HCT116 (cell line): ENCODE data around the gene DCP2. TPM values are rescaled to one million over a fixed set of nuclear protein-coding genes. Genes with fewer than 3 reads are reported as not detected.

Source experiments
- ATAC-seq: fragments of 200-7000 bp; cut with Tn5 transposase; 2 replicates; pipeline ENCODE4 v1.9.1; 2020; ENCODE audit warnings: mild to moderate bottlenecking, moderate library complexity
- BruUV-seq: library from RNA; stranded (reverse); fragments of 400-500 nt; replicated peaks from 2 replicates; lab custom pipeline; 2021; lab: Mats Ljungman, UMichigan
- CTCF ChIA-PET: fragments of 300-600 bp; sonication (Branson Sonifier 250); formaldehyde crosslinking; loops from one replicate; lab custom pipeline; 2021; ENCODE audit warnings: antibody characterized with exemption; lab: Charles Lee
- POLR2A ChIA-PET: fragments of 300-600, 350-600 bp; sonication (Branson Sonifier 250); formaldehyde crosslinking; loops from one replicate; lab custom pipeline; 2021; ENCODE audit warnings: antibody characterized with exemption; lab: Charles Lee
- RAD21 ChIA-PET, 2 experiments: fragments of 300-600 bp; sonication (Branson Sonifier 250); formaldehyde crosslinking; loops; one replicate each; lab custom pipeline; 2023; ENCODE audit warnings: low total read pairs in 2 of 2; ENCODE audit not compliant: uncharacterized antibody in 2 of 2, unreplicated experiment in 2 of 2, low non-redundant PET in 1 of 2; lab: Charles Lee
- DNase-seq: peaks from one replicate; pipeline ENCODE4 v3.0.0-alpha.2; 2010; ENCODE audit warnings: low read depth, low spot score
- H2AFZ ChIP-seq: fragments of 200-600 bp; shearing (Covaris generic), sonication (generic); 2 replicates; pipeline ENCODE4 v1.6.1; 2017; ENCODE audit warnings: low read depth, mixed run types, mixed read lengths, antibody characterized with exemption, low read length; ENCODE audit not compliant: poor library complexity, severe bottlenecking
- H3K27ac ChIP-seq: 2 replicates; pipeline ENCODE4 v1.5.1; 2012; ENCODE audit warnings: low read depth, low read length
- H3K27me3 ChIP-seq: fragments of 200-600 bp; sonication (generic); 2 replicates; pipeline ENCODE4 v1.6.1; 2016; ENCODE audit warnings: mixed run types, low read length, mixed read lengths; ENCODE audit not compliant: insufficient read depth
- H3K36me3 ChIP-seq, 2 experiments: fragments of 200-500 bp in 1 of 2; fragments of 200-600 bp in 1 of 2; sonication (Bioruptor generic) in 1 of 2; sonication (generic) in 1 of 2; 2 replicates each; pipeline versions ENCODE4 v1.5.1 to v1.6.1; 2014 to 2016; ENCODE audit warnings: low read length in 2 of 2, inconsistent platforms in 1 of 2, mixed read lengths in 1 of 2, mixed run types in 1 of 2; ENCODE audit not compliant: insufficient read depth in 2 of 2, control insufficient read depth in 1 of 2
- H3K4me1 ChIP-seq, 2 experiments: fragments of 200-600 bp in 1 of 2; sonication (generic) in 1 of 2; 2 replicates each; pipeline versions ENCODE4 v1.5.1 to v1.6.1; 2012 to 2017; ENCODE audit warnings: low read length in 2 of 2, inconsistent platforms in 1 of 2, mild to moderate bottlenecking in 1 of 2, mixed read lengths in 1 of 2, mixed run types in 1 of 2, moderate library complexity in 1 of 2; ENCODE audit not compliant: insufficient read depth in 2 of 2, control insufficient read depth in 1 of 2
- H3K4me2 ChIP-seq: fragments of 200-600 bp; sonication (generic); 2 replicates; pipeline ENCODE4 v1.6.1; 2017; ENCODE audit warnings: mixed run types, low read length, mixed read lengths
- H3K4me3 ChIP-seq, 2 experiments: fragments of 200-600 bp in 1 of 2; sonication (generic) in 1 of 2; replicated peaks in 1 of 2; 2 replicates each; pipeline ENCODE4 v1.5.1; 2011 to 2016; ENCODE audit warnings: low read length in 2 of 2, control low read depth in 1 of 2, low read depth in 1 of 2, mild to moderate bottlenecking in 1 of 2, mixed read lengths in 1 of 2, mixed run types in 1 of 2
- H3K79me2 ChIP-seq: fragments of 200-600 bp; sonication (generic); 2 replicates; pipeline ENCODE4 v1.6.1; 2017; ENCODE audit warnings: mild to moderate bottlenecking, mixed run types, low read length, moderate library complexity, mixed read lengths; ENCODE audit not compliant: insufficient read depth
- H3K9ac ChIP-seq: fragments of 200-600 bp; sonication (generic); 2 replicates; pipeline ENCODE4 v1.6.1; 2016; ENCODE audit warnings: low read length, mixed read lengths
- H3K9me2 ChIP-seq: fragments of 200-600 bp; sonication (generic), shearing (Covaris generic); 2 replicates; pipeline ENCODE4 v1.6.1; 2017; ENCODE audit warnings: mixed run types, mild to moderate bottlenecking, moderate library complexity; ENCODE audit not compliant: insufficient read depth
- H3K9me3 ChIP-seq, 2 experiments: fragments of 200-500 bp in 1 of 2; fragments of 200-600 bp in 1 of 2; sonication (Bioruptor generic) in 1 of 2; sonication (generic) in 1 of 2; 2 replicates each; pipeline ENCODE4 v1.6.1; 2014 to 2017; ENCODE audit warnings: low read length in 2 of 2, mixed read lengths in 2 of 2, inconsistent platforms in 1 of 2, low read depth in 1 of 2, mild to moderate bottlenecking in 1 of 2, mixed run types in 1 of 2, moderate library complexity in 1 of 2; ENCODE audit not compliant: control insufficient read depth in 1 of 2, insufficient read depth in 1 of 2
- H4K20me1 ChIP-seq: fragments of 200-600 bp; sonication (generic), shearing (Covaris generic); 2 replicates; pipeline ENCODE4 v1.6.1; 2017; ENCODE audit warnings: mixed run types, mild to moderate bottlenecking, moderate library complexity; ENCODE audit not compliant: insufficient read depth
- EGR1 ChIP-seq: IDR thresholded peaks from 2 replicates; pipeline ENCODE4 v1.6.1; 2012; ENCODE audit warnings: low read depth
- EZH2 ChIP-seq: fragments of 200-600 bp; sonication (generic); IDR thresholded peaks from 2 replicates; pipeline ENCODE4 v1.6.1; 2017; ENCODE audit warnings: antibody characterized with exemption, mixed run types
- EZH2phosphoT487 ChIP-seq: fragments of 200-600 bp; IDR thresholded peaks from 2 replicates; pipeline ENCODE4 v1.6.1; 2018; ENCODE audit warnings: antibody characterized with exemption, borderline replicate concordance
- FOSL1 ChIP-seq: IDR thresholded peaks from 2 replicates; pipeline ENCODE4 v1.6.1; 2012; ENCODE audit warnings: low read depth
- JUND ChIP-seq: IDR thresholded peaks from 2 replicates; pipeline ENCODE4 v1.6.1; 2012
- POLR2A ChIP-seq: IDR thresholded peaks from 2 replicates; pipeline ENCODE4 v1.7.0; 2011; ENCODE audit warnings: borderline replicate concordance; ENCODE audit not compliant: insufficient read depth, insufficient read length; ENCODE audit errors: extremely low read depth
- POLR2AphosphoS5 ChIP-seq: IDR thresholded peaks from 2 replicates; pipeline ENCODE4 v1.6.1; 2011; ENCODE audit warnings: mild to moderate bottlenecking, low read depth, low read length, moderate library complexity
- RAD21 ChIP-seq: IDR thresholded peaks from 2 replicates; pipeline ENCODE4 v1.6.1; 2012; ENCODE audit warnings: low read depth, mild to moderate bottlenecking
- SIN3A ChIP-seq: IDR thresholded peaks from 2 replicates; pipeline ENCODE4 v1.6.1; 2012; ENCODE audit warnings: low read depth
- SP1 ChIP-seq: IDR thresholded peaks from 2 replicates; pipeline ENCODE4 v1.6.1; 2012; ENCODE audit warnings: low read depth
- TCF7L2 ChIP-seq: IDR thresholded peaks from 2 replicates; pipeline ENCODE4 v1.7.0; 2011; ENCODE audit warnings: borderline replicate concordance, inconsistent platforms; ENCODE audit not compliant: insufficient read depth, insufficient read length; ENCODE audit errors: extremely low read depth
- ZNF274 ChIP-seq: fragments of 200-500 bp; sonication (Bioruptor generic); IDR thresholded peaks from 2 replicates; pipeline ENCODE4 v1.6.1; 2014; ENCODE audit warnings: mild to moderate bottlenecking, low read depth, low read length, inconsistent platforms
- intact Hi-C: fragments of 100-400 bp; cut with micrococcal nuclease; formaldehyde crosslinking; loops from 2 replicates; pipeline ENCODE4 v1.10.0; 2022
- total RNA-seq: library from RNA; stranded (reverse); gene quantifications from one replicate; pipeline ENCODE4 v1.2.1, GENCODE V29; 2021; ENCODE audit not compliant: unreplicated experiment
- TF ChIP-seq, protein P1 (sequence below): IDR thresholded peaks from 2 replicates; pipeline ENCODE4 v1.6.1; 2011; ENCODE audit warnings: mild to moderate bottlenecking, low read length, moderate library complexity; ENCODE audit not compliant: insufficient replicate concordance; ENCODE audit errors: extremely low read depth
- TF ChIP-seq, protein P2 (sequence below): IDR thresholded peaks from 2 replicates; pipeline ENCODE4 v1.6.1; 2012
- TF ChIP-seq, protein P3 (sequence below), 3 experiments: fragments of 200-600 bp in 1 of 3; sonication (generic) in 1 of 3; IDR thresholded peaks in 2 of 3; conservative IDR thresholded peaks in 1 of 3; 2 replicates each; pipeline ENCODE4 v1.5.1; 2012 to 2017; ENCODE audit warnings: low read depth in 2 of 3, low read length in 2 of 3, antibody characterized with exemption in 1 of 3, borderline replicate concordance in 1 of 3, control low read depth in 1 of 3, mild to moderate bottlenecking in 1 of 3, mixed read lengths in 1 of 3, mixed run types in 1 of 3, moderate library complexity in 1 of 3; ENCODE audit not compliant: insufficient read depth in 1 of 3

DCP2 gene
- total RNA-seq, 1 experiment from 2014 or later: 57.1 TPM

DNA sequence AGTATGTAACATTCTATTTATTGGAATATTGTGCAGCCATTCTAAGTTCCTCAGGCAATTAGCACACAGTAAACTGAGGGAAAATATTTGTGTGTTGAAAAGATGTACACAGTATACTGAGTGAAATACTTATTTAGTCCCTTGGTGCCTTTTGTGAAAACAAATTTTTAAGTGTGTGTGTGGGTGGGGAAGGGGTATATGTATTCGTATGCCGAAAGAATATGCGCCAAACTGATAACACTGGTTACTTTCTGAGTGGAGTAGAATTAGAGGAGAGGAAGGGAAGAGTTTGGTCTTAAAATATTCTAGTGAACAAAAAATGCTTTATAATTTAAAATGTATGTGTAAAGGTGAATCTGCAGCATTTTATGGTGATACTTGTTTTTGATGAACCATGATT, 3.1 kb downstream of the DCP2 start:
- intact Hi-C loops: loop anchor here (5.0 kb wide), 1 partner anchor 57 kb away; the partner anchor contains the start of gene REEP5
- H3K9ac ChIP-seq: no peak overlapping the region
- BruUV-seq: no TSS peak
- H4K20me1 ChIP-seq: no peaks in the 10 kb centered on the region
- CTCF ChIA-PET: interaction anchor here (1.7 kb wide), 1 partner anchor 16 kb away, joined by 7 read pairs; no protein-coding TSS in a partner anchor
- H3K9me2 ChIP-seq: no peaks in the 10 kb centered on the region
- DNase-seq: no peak
- H2AFZ ChIP-seq: no peak overlapping the region
- TF ChIP-seq, protein P1, sequence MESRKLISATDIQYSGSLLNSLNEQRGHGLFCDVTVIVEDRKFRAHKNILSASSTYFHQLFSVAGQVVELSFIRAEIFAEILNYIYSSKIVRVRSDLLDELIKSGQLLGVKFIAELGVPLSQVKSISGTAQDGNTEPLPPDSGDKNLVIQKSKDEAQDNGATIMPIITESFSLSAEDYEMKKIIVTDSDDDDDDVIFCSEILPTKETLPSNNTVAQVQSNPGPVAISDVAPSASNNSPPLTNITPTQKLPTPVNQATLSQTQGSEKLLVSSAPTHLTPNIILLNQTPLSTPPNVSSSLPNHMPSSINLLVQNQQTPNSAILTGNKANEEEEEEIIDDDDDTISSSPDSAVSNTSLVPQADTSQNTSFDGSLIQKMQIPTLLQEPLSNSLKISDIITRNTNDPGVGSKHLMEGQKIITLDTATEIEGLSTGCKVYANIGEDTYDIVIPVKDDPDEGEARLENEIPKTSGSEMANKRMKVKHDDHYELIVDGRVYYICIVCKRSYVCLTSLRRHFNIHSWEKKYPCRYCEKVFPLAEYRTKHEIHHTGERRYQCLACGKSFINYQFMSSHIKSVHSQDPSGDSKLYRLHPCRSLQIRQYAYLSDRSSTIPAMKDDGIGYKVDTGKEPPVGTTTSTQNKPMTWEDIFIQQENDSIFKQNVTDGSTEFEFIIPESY: no peak
- TF ChIP-seq JUND: no peak
- TF ChIP-seq, protein P2, sequence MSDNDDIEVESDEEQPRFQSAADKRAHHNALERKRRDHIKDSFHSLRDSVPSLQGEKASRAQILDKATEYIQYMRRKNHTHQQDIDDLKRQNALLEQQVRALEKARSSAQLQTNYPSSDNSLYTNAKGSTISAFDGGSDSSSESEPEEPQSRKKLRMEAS: no peak
- no peak for TF ChIP-seq EZH2phosphoT487
- TF ChIP-seq FOSL1: no peak
- no peak for TF ChIP-seq SP1
- no peak for TF ChIP-seq SIN3A
- TF ChIP-seq, protein P3, sequence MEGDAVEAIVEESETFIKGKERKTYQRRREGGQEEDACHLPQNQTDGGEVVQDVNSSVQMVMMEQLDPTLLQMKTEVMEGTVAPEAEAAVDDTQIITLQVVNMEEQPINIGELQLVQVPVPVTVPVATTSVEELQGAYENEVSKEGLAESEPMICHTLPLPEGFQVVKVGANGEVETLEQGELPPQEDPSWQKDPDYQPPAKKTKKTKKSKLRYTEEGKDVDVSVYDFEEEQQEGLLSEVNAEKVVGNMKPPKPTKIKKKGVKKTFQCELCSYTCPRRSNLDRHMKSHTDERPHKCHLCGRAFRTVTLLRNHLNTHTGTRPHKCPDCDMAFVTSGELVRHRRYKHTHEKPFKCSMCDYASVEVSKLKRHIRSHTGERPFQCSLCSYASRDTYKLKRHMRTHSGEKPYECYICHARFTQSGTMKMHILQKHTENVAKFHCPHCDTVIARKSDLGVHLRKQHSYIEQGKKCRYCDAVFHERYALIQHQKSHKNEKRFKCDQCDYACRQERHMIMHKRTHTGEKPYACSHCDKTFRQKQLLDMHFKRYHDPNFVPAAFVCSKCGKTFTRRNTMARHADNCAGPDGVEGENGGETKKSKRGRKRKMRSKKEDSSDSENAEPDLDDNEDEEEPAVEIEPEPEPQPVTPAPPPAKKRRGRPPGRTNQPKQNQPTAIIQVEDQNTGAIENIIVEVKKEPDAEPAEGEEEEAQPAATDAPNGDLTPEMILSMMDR (IDR thresholded peaks at IDR 0.05 in 2 of 3, conservative IDR thresholded peaks at IDR 0.05 in 1 of 3; ENCODE audit: borderline replicate concordance in 1 of 3, insufficient read depth in 1 of 3, low read depth in 2 of 3, low read length in 2 of 3): no peak
- no peak for TF ChIP-seq POLR2A
- TF ChIP-seq ZNF274: no peak
- no peak for TF ChIP-seq POLR2AphosphoS5
- no peak for TF ChIP-seq TCF7L2
- no peak for TF ChIP-seq EGR1
- TF ChIP-seq EZH2: no peak
- no peak for TF ChIP-seq RAD21
- TF ChIP-seq, all 23 proteins: peak for 0
- peaks cover 4 to 18% of the 10 kb centered on the region in 2 experiments; a peak in 3 of 4 replicates for H3K4me1 ChIP-seq
- POLR2A ChIA-PET: no interaction called here
- H3K4me2 ChIP-seq: no peak overlapping the region
- RAD21 ChIA-PET: no interaction called here
- no peak overlapping the region for H3K27ac ChIP-seq
- H3K4me3 ChIP-seq: no peak overlapping the region
- H3K36me3 ChIP-seq: no peaks in the 10 kb centered on the region
- ATAC-seq: no peak
- H3K79me2 ChIP-seq: peaks cover 82% of the 10 kb centered on the region
- H3K9me3 ChIP-seq: no peaks in the 10 kb centered on the region
- H3K27me3 ChIP-seq: no peaks in the 10 kb centered on the region
